ENCODE measurements around the gene MYL11.
A peak's percentile ranks its signal among the peaks of the same experiment; 100 is the strongest.

The MYL11 gene

GRCh38 chr16:30378236-30379157 lies 3.9 kb downstream of the MYL11 start:
- H3K9me3 Mint-ChIP-seq: no peaks in the 10 kb centered on the region
- DNase-seq: peak; percentile 100
- peaks cover 74% of the 10 kb centered on the region for H3K4me1 Mint-ChIP-seq
- H3K36me3 Mint-ChIP-seq (ENCODE audit: low read depth): peaks cover 5% of the 10 kb centered on the region
- H3K27ac Mint-ChIP-seq: peak overlapping the region; percentile 100
- no peak for TF ChIP-seq CTCF (IDR thresholded peaks at IDR 0.05)
- peaks cover under 1% of the 10 kb centered on the region for H3K27me3 Mint-ChIP-seq (ENCODE audit: low read depth, poor library complexity)
- peak overlapping the region; percentile 86 for H3K4me3 Mint-ChIP-seq

GRCh38 chr16:30379158-30379783 lies 4.7 kb downstream of the MYL11 start:
- Mint-ChIP-seq H3K4me1 (peaks cover 78% of the 10 kb centered on the region), H3K4me3 (peak overlapping the region; percentile 86), H3K9me3 (no peaks in the 10 kb centered on the region), H3K36me3 (ENCODE audit: low read depth) (peaks cover 5% of the 10 kb centered on the region), H3K27ac (peak overlapping the region; percentile 98), H3K27me3 (ENCODE audit: low read depth, poor library complexity) (peaks cover 4% of the 10 kb centered on the region)
- no peak for DNase-seq
- no peak for TF ChIP-seq CTCF (IDR thresholded peaks at IDR 0.05)

GRCh38 chr16:30380072-30380802 lies 5.6 kb downstream of the MYL11 start:
- DNase-seq: no peak
- Mint-ChIP-seq H3K36me3 (ENCODE audit: low read depth) (peaks cover 5% of the 10 kb centered on the region), H3K4me3 (peak overlapping the region; percentile 86), H3K9me3 (no peaks in the 10 kb centered on the region), H3K4me1 (peaks cover 70% of the 10 kb centered on the region), H3K27me3 (ENCODE audit: low read depth, poor library complexity) (peaks cover 4% of the 10 kb centered on the region), H3K27ac (peak overlapping the region; percentile 98)
- no peak for TF ChIP-seq CTCF (IDR thresholded peaks at IDR 0.05)

GRCh38 chr16:30380803-30381208 lies 6.2 kb downstream of the MYL11 start:
- peak overlapping the region; percentile 52 for H3K4me3 Mint-ChIP-seq
- H3K27ac Mint-ChIP-seq: peak overlapping the region; percentile 98
- DNase-seq: no peak
- peaks cover 4% of the 10 kb centered on the region for H3K9me3 Mint-ChIP-seq
- peaks cover 9% of the 10 kb centered on the region for H3K36me3 Mint-ChIP-seq (ENCODE audit: low read depth)
- H3K27me3 Mint-ChIP-seq (ENCODE audit: low read depth, poor library complexity): peaks cover 4% of the 10 kb centered on the region
- no peak for TF ChIP-seq CTCF (IDR thresholded peaks at IDR 0.05)
- H3K4me1 Mint-ChIP-seq: peaks cover 64% of the 10 kb centered on the region

- peak overlapping the region; percentile 98 for H3K27ac Mint-ChIP-seq
- peaks cover 9% of the 10 kb centered on the region for H3K36me3 Mint-ChIP-seq (ENCODE audit: low read depth)
- peak; percentile 53 for DNase-seq
- peaks cover 60% of the 10 kb centered on the region for H3K4me1 Mint-ChIP-seq
- H3K9me3 Mint-ChIP-seq: peaks cover 4% of the 10 kb centered on the region
- no peak overlapping the region for H3K4me3 Mint-ChIP-seq
- peaks cover 4% of the 10 kb centered on the region for H3K27me3 Mint-ChIP-seq (ENCODE audit: low read depth, poor library complexity)
- TF ChIP-seq CTCF (IDR thresholded peaks at IDR 0.05): no peak
These were observed 6.9 kb downstream of the MYL11 start for GRCh38 chr16:30381291-30382041.
